GM10266 (cell line): ENCODE measurements around the gene NCKAP5L.

Source experiments
- DNase-seq: peaks from one replicate; pipeline ENCODE4 v3.0.0; 2012; ENCODE audit errors: extremely low spot score
- CTCF ChIP-seq: IDR thresholded peaks from 2 replicates; pipeline ENCODE4 v1.5.1; 2012; ENCODE audit warnings: mild to moderate bottlenecking, low read depth; ENCODE audit not compliant: control insufficient read depth, insufficient read depth; ENCODE audit errors: missing control alignments

The NCKAP5L gene

GRCh38 chr12:49792976-49793580 is 35.1 kb downstream of the NCKAP5L start:
- no peak for TF ChIP-seq CTCF
- no peak for DNase-seq

- TF ChIP-seq CTCF, result no peak
- DNase-seq, result no peak
Measured at GRCh38 chr12:49792181-49792970, 35.8 kb downstream of the NCKAP5L start.

GRCh38 chr12:49791700-49792099 is 36.5 kb downstream of the NCKAP5L start:
- TF ChIP-seq CTCF, result no peak
- no peak for DNase-seq

- TF ChIP-seq CTCF, result no peak
- no peak for DNase-seq
Measured at GRCh38 chr12:49790741-49791555, 37.3 kb downstream of the NCKAP5L start.

- TF ChIP-seq CTCF, result no peak
- DNase-seq, result no peak
Measured at GRCh38 chr12:49789992-49790391, 38.2 kb downstream of the NCKAP5L start.

- DNase-seq, result no peak
- TF ChIP-seq CTCF, result no peak
Measured at GRCh38 chr12:49787672-49788071, 40.5 kb downstream of the NCKAP5L start.
